Measurements from ENCODE around the gene PDE6C.

- TF ChIP-seq RFX5 (IDR thresholded peaks at IDR 0.05; ENCODE audit: borderline replicate concordance, low read depth, low read length), result no peak
- TF ChIP-seq POLR2A (IDR thresholded peaks at IDR 0.05; ENCODE audit: control extremely low read depth in 1 of 2, low read depth in 2 of 2, low read length in 2 of 2), result no peak
- TF ChIP-seq TAF1 (IDR thresholded peaks at IDR 0.05; ENCODE audit: low read depth, low read length), result no peak
- TF ChIP-seq JUND (IDR thresholded peaks at IDR 0.05; ENCODE audit: low read length), result no peak
- TF ChIP-seq, protein P1, sequence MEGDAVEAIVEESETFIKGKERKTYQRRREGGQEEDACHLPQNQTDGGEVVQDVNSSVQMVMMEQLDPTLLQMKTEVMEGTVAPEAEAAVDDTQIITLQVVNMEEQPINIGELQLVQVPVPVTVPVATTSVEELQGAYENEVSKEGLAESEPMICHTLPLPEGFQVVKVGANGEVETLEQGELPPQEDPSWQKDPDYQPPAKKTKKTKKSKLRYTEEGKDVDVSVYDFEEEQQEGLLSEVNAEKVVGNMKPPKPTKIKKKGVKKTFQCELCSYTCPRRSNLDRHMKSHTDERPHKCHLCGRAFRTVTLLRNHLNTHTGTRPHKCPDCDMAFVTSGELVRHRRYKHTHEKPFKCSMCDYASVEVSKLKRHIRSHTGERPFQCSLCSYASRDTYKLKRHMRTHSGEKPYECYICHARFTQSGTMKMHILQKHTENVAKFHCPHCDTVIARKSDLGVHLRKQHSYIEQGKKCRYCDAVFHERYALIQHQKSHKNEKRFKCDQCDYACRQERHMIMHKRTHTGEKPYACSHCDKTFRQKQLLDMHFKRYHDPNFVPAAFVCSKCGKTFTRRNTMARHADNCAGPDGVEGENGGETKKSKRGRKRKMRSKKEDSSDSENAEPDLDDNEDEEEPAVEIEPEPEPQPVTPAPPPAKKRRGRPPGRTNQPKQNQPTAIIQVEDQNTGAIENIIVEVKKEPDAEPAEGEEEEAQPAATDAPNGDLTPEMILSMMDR (IDR thresholded peaks at IDR 0.05; ENCODE audit: control extremely low read depth in 1 of 3, insufficient read depth in 1 of 3, low read depth in 1 of 3, low read length in 3 of 3), result no peak
- TF ChIP-seq ATF3 (IDR thresholded peaks at IDR 0.05; ENCODE audit: insufficient read depth, low read depth, low read length), result no peak
- no peak for TF ChIP-seq MAFK (IDR thresholded peaks at IDR 0.05; ENCODE audit: low read depth, low read length)
- TF ChIP-seq CREB1 (IDR thresholded peaks at IDR 0.05), result no peak
- TF ChIP-seq EZH2 (IDR thresholded peaks at IDR 0.05; ENCODE audit: low read depth, low read length, severe bottlenecking), result no peak
- TF ChIP-seq MAX (IDR thresholded peaks at IDR 0.05), result no peak
- no peak for TF ChIP-seq CEBPB (IDR thresholded peaks at IDR 0.05; ENCODE audit: low read depth, low read length)
- no peak for TF ChIP-seq BCL11A (IDR thresholded peaks at IDR 0.05; ENCODE audit: low read depth in 2 of 2, low read length in 2 of 2)
These were observed 3.9 kb upstream of the PDE6C start for GRCh38 chr10:93608421-93608820.

Measured in H1 (cell line).